ENCODE data around the gene MLLT3.

- TF ChIP-seq POLR2A (IDR thresholded peaks at IDR 0.05) = no peak
- TF ChIP-seq, protein P1, sequence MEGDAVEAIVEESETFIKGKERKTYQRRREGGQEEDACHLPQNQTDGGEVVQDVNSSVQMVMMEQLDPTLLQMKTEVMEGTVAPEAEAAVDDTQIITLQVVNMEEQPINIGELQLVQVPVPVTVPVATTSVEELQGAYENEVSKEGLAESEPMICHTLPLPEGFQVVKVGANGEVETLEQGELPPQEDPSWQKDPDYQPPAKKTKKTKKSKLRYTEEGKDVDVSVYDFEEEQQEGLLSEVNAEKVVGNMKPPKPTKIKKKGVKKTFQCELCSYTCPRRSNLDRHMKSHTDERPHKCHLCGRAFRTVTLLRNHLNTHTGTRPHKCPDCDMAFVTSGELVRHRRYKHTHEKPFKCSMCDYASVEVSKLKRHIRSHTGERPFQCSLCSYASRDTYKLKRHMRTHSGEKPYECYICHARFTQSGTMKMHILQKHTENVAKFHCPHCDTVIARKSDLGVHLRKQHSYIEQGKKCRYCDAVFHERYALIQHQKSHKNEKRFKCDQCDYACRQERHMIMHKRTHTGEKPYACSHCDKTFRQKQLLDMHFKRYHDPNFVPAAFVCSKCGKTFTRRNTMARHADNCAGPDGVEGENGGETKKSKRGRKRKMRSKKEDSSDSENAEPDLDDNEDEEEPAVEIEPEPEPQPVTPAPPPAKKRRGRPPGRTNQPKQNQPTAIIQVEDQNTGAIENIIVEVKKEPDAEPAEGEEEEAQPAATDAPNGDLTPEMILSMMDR (IDR thresholded peaks at IDR 0.05) = no peak
These were observed 213.8 kb downstream of the MLLT3 start for GRCh38 chr9:20408513-20408912.

Data from suprapubic skin (tissue), 3 donors.